ENCODE results near the gene RBM20. TPM values are rescaled to one million over a fixed set of nuclear protein-coding genes. Genes with fewer than 3 reads are reported as not detected.

Gene RBM20
- total and polyA plus RNA-seq, 8 donors, result under 0.01 to 6.2 (median 0.59) TPM; not detected in 2

DNA sequence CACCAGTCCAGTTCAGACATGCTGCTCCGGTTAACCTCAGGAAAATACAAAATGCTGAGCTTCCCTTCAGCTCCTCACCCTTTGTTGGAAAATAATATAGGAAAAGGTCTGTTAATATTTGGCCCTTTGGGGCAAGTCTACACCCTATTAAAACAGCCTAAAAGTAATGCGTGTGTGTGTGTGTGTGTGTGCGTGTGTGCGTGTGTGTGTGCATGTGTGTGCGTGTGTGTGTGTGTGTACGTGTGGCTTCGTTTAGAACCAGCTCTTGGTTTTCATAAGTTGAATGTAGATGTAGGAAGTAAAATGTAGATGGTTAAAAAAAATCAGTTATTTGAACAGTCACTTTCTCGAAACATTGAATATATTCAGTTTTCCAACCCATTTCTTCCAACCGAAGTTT is 166.5 kb downstream of the RBM20 start:
- WGBS, 5 donors, result 74 to 97% (median 87%) methylated on average over 9 of the region's 9 CpGs
- DNase-seq, result no peak
- Histone ChIP-seq H3K4me1 (peaks cover 0 to 7% (median 2%) of the 10 kb centered on the region in 4 donors), H3K27me3 (no peaks in the 10 kb centered on the region), H3K27ac (no peak overlapping the region), H3K9me3 (no peaks in the 10 kb centered on the region), H3K4me3 (no peak overlapping the region), H3K36me3 (no peaks in the 10 kb centered on the region)
- TF ChIP-seq EP300 (IDR thresholded peaks at IDR 0.05) (no peak), POLR2AphosphoS5 (IDR thresholded peaks at IDR 0.05) (no peak)
- intact Hi-C loops (cut with DNase I; ENCODE audit: low total_unique reads), result no loop called here

DNA sequence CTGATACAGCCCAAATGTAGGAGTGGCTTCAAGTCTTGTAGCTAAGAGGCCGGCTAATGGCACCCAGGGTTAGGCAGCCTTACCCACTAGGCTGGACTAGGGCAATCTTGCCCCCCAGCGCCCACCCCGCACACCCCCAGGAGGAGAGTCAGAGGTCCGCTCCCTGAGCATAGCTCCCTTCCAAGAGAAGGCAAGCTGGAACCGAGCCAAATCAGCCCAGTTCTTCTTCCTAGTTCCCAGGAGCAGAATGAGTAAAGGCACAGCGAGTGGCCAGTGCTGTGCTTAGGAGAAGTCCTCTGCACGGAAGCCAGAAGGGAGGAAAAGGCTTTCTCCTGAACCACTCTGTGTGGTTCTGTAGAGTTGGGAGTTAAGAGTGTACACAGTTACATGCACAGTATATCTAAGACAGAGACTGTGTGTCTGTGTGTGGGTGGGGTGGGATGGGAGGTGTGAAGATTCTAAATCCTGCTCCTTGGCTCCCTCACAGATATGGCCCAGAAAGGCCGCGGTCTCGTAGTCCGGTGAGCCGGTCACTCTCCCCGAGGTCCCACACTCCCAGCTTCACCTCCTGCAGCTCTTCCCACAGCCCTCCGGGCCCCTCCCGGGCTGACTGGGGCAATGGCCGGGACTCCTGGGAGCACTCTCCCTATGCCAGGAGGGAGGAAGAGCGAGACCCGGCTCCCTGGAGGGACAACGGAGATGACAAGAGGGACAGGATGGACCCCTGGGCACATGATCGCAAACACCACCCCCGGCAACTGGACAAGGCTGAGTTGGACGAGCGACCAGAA is 167.8 kb downstream of the RBM20 start:
- intact Hi-C loops (cut with DNase I; ENCODE audit: low total_unique reads), result no loop called here
- no peak overlapping the region for H3K27ac ChIP-seq
- TF ChIP-seq POLR2AphosphoS5 (IDR thresholded peaks at IDR 0.05) (no peak), EP300 (IDR thresholded peaks at IDR 0.05) (no peak), POLR2A (IDR thresholded peaks at IDR 0.05) (no peak)
- TF ChIP-seq, protein P1, sequence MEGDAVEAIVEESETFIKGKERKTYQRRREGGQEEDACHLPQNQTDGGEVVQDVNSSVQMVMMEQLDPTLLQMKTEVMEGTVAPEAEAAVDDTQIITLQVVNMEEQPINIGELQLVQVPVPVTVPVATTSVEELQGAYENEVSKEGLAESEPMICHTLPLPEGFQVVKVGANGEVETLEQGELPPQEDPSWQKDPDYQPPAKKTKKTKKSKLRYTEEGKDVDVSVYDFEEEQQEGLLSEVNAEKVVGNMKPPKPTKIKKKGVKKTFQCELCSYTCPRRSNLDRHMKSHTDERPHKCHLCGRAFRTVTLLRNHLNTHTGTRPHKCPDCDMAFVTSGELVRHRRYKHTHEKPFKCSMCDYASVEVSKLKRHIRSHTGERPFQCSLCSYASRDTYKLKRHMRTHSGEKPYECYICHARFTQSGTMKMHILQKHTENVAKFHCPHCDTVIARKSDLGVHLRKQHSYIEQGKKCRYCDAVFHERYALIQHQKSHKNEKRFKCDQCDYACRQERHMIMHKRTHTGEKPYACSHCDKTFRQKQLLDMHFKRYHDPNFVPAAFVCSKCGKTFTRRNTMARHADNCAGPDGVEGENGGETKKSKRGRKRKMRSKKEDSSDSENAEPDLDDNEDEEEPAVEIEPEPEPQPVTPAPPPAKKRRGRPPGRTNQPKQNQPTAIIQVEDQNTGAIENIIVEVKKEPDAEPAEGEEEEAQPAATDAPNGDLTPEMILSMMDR (IDR thresholded peaks at IDR 0.05), result no peak
- WGBS, 5 donors, result 90 to 97% (median 91%) methylated on average over 15 to 23 of the region's 23 CpGs
- peaks cover 0 to 9% (median 3%) of the 10 kb centered on the region in 4 donors for H3K4me1 ChIP-seq
- no peaks in the 10 kb centered on the region for H3K9me3 ChIP-seq
- DNase-seq, result peak in 1 of 2 donors; percentile 53
- no peaks in the 10 kb centered on the region for H3K27me3 ChIP-seq
- H3K36me3 ChIP-seq, result no peaks in the 10 kb centered on the region
- no peak overlapping the region for H3K4me3 ChIP-seq

DNA sequence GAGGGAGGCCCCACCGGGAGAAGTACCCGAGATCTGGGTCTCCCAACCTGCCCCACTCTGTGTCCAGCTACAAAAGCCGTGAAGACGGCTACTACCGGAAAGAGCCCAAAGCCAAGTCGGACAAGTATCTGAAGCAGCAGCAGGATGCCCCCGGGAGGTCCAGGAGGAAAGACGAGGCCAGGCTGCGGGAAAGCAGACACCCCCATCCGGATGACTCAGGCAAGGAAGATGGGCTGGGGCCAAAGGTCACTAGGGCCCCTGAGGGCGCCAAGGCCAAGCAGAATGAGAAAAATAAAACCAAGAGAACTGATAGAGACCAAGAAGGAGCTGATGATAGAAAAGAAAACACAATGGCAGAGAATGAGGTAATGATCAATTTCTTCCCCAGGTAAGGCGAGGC is 168.4 kb downstream of the RBM20 start:
- no peak for DNase-seq
- Histone ChIP-seq H3K4me3 (no peak overlapping the region), H3K36me3 (no peaks in the 10 kb centered on the region), H3K4me1 (peaks cover 3 to 12% (median 7%) of the 10 kb centered on the region in 4 donors), H3K27me3 (no peaks in the 10 kb centered on the region), H3K9me3 (no peaks in the 10 kb centered on the region), H3K27ac (no peak overlapping the region)
- intact Hi-C loops (cut with DNase I; ENCODE audit: low total_unique reads), result no loop called here
- no peak for TF ChIP-seq POLR2A (IDR thresholded peaks at IDR 0.05)
- WGBS, 5 donors, result 89 to 96% (median 92%) methylated on average over 12 of the region's 12 CpGs

DNA sequence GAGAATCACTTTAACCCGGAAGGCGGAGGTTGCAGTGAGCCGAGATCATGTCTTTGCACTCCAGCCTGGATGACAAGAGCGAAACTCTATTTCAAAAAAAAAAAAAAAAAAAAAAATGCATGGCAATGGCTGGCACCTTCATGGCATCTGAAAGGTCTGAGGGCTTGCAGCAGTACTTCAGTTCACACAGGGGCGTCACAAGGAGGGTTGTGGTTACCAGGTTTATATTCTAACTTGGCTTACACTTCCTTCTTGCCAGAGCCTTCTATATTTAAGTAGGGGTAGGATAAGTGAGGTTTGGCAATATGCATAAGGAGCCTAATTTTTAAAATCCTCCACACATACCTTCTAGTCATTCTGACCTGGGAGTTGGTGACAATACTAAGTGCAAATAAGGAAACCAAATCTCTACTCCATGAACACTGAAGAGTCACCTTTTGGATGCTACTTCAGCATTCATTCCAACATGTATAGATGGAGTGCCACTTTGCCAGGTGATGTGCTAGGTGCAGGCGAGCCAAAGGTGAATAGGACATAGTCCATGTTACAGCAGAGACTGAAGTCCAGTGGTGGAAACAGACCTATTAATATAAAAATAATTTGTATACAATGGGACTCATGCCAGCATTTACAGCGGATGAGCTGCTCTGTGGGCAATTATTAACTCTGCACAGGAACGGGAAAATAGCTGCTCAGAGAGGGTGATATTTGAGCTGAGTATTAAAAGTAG is 169.8 kb downstream of the RBM20 start:
- H3K9me3 ChIP-seq, result no peaks in the 10 kb centered on the region
- no peak overlapping the region for H3K27ac ChIP-seq
- peaks cover 16 to 25% (median 19%) of the 10 kb centered on the region in 4 donors for H3K4me1 ChIP-seq
- no peaks in the 10 kb centered on the region for H3K36me3 ChIP-seq
- intact Hi-C loops (cut with DNase I; ENCODE audit: low total_unique reads), result no loop called here
- WGBS, 5 donors, result 73 to 78% (median 77%) methylated on average over 8 of the region's 8 CpGs
- no peak for DNase-seq
- no peak overlapping the region for H3K4me3 ChIP-seq
- no peaks in the 10 kb centered on the region for H3K27me3 ChIP-seq
- no peak for TF ChIP-seq POLR2A (IDR thresholded peaks at IDR 0.05)
- no peak for TF ChIP-seq POLR2AphosphoS5 (IDR thresholded peaks at IDR 0.05)
- TF ChIP-seq, protein P1 (IDR thresholded peaks at IDR 0.05), result no peak
- TF ChIP-seq EP300 (IDR thresholded peaks at IDR 0.05), result no peak

DNA sequence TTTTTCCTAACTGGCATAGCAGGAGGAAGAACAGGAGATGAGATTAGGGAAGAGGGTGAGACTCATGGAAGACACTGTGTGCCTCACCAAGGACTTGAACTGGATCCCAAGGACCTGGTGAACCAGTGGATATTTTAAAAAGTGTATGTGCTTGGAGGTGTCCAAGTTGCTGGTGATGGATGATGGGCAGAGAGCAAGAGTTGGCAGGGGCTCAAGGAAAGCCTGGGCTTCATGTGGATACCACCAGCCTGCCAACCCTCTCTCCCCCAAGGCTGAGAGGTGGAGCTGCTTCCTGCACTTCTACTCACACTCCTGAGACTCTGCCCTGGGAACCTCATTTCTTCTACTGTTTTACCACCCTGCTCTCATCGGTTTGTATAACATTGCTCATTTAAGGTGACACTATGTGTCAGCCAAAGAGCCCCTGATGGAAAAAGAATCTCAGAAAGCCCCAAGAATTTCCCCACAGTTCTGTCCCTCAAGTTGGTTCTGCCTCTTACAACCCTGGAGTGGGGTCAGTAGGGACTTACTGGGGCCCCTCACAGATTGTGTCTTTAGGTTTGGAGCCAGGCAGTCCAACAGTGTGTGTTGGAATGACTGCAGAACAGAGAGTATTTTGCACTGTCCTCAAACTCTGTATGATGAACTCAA is 171.3 kb downstream of the RBM20 start:
- Histone ChIP-seq H3K4me1 (peaks cover 29 to 41% (median 35%) of the 10 kb centered on the region in 4 donors), H3K36me3 (no peaks in the 10 kb centered on the region), H3K27ac (no peak overlapping the region), H3K9me3 (no peaks in the 10 kb centered on the region), H3K27me3 (no peaks in the 10 kb centered on the region), H3K4me3 (no peak overlapping the region)
- WGBS, 5 donors, result 35 to 72% (median 61%) methylated on average over 1 of the region's 1 CpG
- intact Hi-C loops (cut with DNase I; ENCODE audit: low total_unique reads), result no loop called here
- TF ChIP-seq POLR2A (IDR thresholded peaks at IDR 0.05) (no peak), POLR2AphosphoS5 (IDR thresholded peaks at IDR 0.05) (no peak), EP300 (IDR thresholded peaks at IDR 0.05) (no peak)
- TF ChIP-seq, protein P1 (IDR thresholded peaks at IDR 0.05), result no peak
- DNase-seq, result no peak

All from stomach (tissue), 9 donors.